Measurements from ENCODE around the gene LYRM2.

Gene LYRM2

DNA sequence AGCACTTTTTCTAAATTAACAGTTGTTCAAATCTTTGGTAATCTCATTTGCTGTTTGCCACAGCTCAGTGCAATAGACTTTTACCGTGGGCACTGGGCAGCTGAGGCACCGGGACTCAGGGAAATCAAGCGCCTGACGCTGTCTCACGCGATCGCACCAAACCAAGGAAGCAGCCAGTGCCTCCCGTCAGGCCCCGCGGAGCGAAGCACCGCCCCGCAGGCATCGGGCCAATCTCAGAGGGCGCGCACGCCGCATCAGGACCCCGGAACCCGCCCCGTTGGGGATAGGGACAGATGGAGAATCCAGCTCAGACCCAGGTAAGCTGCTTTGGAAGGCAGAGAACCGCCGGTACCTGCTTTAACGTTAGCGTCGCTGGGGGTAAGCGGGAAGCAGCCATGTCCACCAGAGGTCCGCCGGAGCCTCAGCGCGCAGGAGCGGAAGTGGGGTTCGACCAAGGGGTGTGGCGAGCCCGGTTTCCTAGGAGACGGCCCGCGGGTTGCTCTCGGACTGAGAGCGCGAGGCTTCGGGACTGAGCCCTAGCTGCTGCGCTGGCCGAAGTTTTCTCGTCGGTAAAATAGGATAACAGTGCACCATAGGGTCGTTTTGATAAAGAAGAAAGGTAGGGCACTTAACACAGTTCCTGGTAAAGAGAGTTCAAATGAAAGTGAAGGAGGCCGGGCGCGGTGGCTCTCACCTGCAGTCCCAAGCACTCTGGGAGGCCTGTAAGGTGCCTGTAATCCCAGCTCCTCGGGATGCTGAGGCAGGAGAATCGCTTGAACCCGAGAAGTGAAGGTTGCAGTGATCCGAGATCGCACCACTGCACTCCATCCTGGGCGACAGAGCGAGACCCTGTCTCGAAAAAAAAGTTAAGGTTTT, at the start of gene LYRM2 (continued):
- TF ChIP-seq ZNF211 (tag by site-specific recombination; IDR thresholded peaks at IDR 0.05; ENCODE audit: low read depth) (no peak), FEZF1 (tag by site-specific recombination; IDR thresholded peaks at IDR 0.05) (no peak), ZNF830 (tag by site-specific recombination; IDR thresholded peaks at IDR 0.05; ENCODE audit: low read depth) (no peak), ZNF324 (tag by site-specific recombination; IDR thresholded peaks at IDR 0.05) (peak; percentile 62; the same call in 1 of the 2 replicates), ZEB2 (tag by site-specific recombination; IDR thresholded peaks at IDR 0.05) (peak; percentile 93), ZNF341 (tag by site-specific recombination; IDR thresholded peaks at IDR 0.05; ENCODE audit: low read depth) (no peak; the same call in 1 of the 2 replicates), TRIM28 (IDR thresholded peaks at IDR 0.05; ENCODE audit: borderline replicate concordance, low read length) (peak; percentile 80; the same call in 1 of the 2 replicates), ZNF501 (tag by site-specific recombination; IDR thresholded peaks at IDR 0.05) (peak; percentile 95; the same call in 1 of the 2 replicates), ZFP69B (tag by site-specific recombination; IDR thresholded peaks at IDR 0.05) (peak; percentile 46; the same call in 1 of the 2 replicates), ZNF558 (tag by site-specific recombination; IDR thresholded peaks at IDR 0.05) (no peak), BCL11B (tag by site-specific recombination; IDR thresholded peaks at IDR 0.05; ENCODE audit: low read depth) (no peak), PRDM1 (tag by site-specific recombination; IDR thresholded peaks at IDR 0.05) (peak; percentile 89), ZNF473 (tag by site-specific recombination; IDR thresholded peaks at IDR 0.05) (no peak), ZNF19 (tag by site-specific recombination; IDR thresholded peaks at IDR 0.05; ENCODE audit: low read depth) (no peak), HOXD13 (CRISPR knock-in tag; IDR thresholded peaks at IDR 0.05; ENCODE audit: borderline replicate concordance) (no peak), ZNF548 (tag by site-specific recombination; IDR thresholded peaks at IDR 0.05) (no peak), ZNF837 (tag by site-specific recombination; IDR thresholded peaks at IDR 0.05) (no peak), ZNF843 (tag by site-specific recombination; IDR thresholded peaks at IDR 0.05) (peak; percentile 42; the same call in 1 of the 2 replicates), ZNF791 (tag by site-specific recombination; IDR thresholded peaks at IDR 0.05) (no peak), HOXC10 (CRISPR knock-in tag; IDR thresholded peaks at IDR 0.05) (no peak), ZNF596 (tag by site-specific recombination; IDR thresholded peaks at IDR 0.05) (no peak), ZNF248 (tag by site-specific recombination; IDR thresholded peaks at IDR 0.05) (no peak)
- TF ChIP-seq, protein P1, sequence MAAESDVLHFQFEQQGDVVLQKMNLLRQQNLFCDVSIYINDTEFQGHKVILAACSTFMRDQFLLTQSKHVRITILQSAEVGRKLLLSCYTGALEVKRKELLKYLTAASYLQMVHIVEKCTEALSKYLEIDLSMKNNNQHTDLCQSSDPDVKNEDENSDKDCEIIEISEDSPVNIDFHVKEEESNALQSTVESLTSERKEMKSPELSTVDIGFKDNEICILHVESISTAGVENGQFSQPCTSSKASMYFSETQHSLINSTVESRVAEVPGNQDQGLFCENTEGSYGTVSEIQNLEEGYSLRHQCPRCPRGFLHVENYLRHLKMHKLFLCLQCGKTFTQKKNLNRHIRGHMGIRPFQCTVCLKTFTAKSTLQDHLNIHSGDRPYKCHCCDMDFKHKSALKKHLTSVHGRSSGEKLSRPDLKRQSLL (tag by site-specific recombination; IDR thresholded peaks at IDR 0.05), result no peak; the same call in 1 of the 2 replicates
- TF ChIP-seq, protein P2, sequence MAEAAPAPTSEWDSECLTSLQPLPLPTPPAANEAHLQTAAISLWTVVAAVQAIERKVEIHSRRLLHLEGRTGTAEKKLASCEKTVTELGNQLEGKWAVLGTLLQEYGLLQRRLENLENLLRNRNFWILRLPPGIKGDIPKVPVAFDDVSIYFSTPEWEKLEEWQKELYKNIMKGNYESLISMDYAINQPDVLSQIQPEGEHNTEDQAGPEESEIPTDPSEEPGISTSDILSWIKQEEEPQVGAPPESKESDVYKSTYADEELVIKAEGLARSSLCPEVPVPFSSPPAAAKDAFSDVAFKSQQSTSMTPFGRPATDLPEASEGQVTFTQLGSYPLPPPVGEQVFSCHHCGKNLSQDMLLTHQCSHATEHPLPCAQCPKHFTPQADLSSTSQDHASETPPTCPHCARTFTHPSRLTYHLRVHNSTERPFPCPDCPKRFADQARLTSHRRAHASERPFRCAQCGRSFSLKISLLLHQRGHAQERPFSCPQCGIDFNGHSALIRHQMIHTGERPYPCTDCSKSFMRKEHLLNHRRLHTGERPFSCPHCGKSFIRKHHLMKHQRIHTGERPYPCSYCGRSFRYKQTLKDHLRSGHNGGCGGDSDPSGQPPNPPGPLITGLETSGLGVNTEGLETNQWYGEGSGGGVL (tag by site-specific recombination; IDR thresholded peaks at IDR 0.05), result no peak
- TF ChIP-seq, protein P3, sequence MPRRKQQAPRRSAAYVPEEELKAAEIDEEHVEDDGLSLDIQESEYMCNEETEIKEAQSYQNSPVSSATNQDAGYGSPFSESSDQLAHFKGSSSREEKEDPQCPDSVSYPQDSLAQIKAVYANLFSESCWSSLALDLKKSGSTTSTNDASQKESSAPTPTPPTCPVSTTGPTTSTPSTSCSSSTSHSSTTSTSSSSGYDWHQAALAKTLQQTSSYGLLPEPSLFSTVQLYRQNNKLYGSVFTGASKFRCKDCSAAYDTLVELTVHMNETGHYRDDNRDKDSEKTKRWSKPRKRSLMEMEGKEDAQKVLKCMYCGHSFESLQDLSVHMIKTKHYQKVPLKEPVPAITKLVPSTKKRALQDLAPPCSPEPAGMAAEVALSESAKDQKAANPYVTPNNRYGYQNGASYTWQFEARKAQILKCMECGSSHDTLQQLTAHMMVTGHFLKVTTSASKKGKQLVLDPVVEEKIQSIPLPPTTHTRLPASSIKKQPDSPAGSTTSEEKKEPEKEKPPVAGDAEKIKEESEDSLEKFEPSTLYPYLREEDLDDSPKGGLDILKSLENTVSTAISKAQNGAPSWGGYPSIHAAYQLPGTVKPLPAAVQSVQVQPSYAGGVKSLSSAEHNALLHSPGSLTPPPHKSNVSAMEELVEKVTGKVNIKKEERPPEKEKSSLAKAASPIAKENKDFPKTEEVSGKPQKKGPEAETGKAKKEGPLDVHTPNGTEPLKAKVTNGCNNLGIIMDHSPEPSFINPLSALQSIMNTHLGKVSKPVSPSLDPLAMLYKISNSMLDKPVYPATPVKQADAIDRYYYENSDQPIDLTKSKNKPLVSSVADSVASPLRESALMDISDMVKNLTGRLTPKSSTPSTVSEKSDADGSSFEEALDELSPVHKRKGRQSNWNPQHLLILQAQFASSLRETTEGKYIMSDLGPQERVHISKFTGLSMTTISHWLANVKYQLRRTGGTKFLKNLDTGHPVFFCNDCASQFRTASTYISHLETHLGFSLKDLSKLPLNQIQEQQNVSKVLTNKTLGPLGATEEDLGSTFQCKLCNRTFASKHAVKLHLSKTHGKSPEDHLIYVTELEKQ (tag by site-specific recombination; IDR thresholded peaks at IDR 0.05; ENCODE audit: borderline replicate concordance), result no peak
- TF ChIP-seq, protein P4, sequence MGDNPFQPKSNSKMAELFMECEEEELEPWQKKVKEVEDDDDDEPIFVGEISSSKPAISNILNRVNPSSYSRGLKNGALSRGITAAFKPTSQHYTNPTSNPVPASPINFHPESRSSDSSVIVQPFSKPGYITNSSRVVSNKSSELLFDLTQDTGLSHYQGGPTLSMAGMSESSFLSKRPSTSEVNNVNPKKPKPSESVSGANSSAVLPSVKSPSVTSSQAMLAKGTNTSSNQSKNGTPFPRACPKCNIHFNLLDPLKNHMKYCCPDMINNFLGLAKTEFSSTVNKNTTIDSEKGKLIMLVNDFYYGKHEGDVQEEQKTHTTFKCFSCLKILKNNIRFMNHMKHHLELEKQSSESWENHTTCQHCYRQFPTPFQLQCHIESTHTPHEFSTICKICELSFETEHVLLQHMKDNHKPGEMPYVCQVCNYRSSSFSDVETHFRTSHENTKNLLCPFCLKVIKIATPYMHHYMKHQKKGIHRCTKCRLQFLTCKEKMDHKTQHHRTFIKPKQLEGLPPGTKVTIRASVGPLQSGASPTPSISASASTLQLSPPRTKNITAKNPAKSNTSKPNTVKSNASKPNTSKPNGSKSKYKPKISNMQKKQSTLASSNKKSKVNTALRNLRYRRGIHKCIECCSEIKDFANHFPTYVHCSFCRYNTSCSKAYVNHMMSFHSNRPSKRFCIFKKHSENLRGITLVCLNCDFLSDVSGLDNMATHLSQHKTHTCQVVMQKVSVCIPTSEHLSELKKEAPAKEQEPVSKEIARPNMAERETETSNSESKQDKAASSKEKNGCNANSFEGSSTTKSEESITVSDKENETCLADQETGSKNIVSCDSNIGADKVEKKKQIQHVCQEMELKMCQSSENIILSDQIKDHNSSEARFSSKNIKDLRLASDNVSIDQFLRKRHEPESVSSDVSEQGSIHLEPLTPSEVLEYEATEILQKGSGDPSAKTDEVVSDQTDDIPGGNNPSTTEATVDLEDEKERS (tag by site-specific recombination; IDR thresholded peaks at IDR 0.05), result no peak
- TF ChIP-seq, protein P5, sequence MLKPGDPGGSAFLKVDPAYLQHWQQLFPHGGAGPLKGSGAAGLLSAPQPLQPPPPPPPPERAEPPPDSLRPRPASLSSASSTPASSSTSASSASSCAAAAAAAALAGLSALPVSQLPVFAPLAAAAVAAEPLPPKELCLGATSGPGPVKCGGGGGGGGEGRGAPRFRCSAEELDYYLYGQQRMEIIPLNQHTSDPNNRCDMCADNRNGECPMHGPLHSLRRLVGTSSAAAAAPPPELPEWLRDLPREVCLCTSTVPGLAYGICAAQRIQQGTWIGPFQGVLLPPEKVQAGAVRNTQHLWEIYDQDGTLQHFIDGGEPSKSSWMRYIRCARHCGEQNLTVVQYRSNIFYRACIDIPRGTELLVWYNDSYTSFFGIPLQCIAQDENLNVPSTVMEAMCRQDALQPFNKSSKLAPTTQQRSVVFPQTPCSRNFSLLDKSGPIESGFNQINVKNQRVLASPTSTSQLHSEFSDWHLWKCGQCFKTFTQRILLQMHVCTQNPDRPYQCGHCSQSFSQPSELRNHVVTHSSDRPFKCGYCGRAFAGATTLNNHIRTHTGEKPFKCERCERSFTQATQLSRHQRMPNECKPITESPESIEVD (tag by site-specific recombination; IDR thresholded peaks at IDR 0.05), result no peak

All from HEK293 (cell line).